ENCODE measurements around the gene TSEN34.

The TSEN34 gene

GRCh38 chr19:54191011-54191810, at the start of gene TSEN34:
TSS of gene TSEN34 (plus strand) at chr19:54191308. CDS start at chr19:54191365, 57 bp downstream.
- peak; percentile 31 to 89 for DNase-seq

- no peak for DNase-seq
Measured at GRCh38 chr19:54141356-54141755, 49.8 kb upstream of the TSEN34 start.

- no peak for DNase-seq
Measured at GRCh38 chr19:54142166-54142780, 48.8 kb upstream of the TSEN34 start.

GRCh38 chr19:54145541-54146158, 45.5 kb upstream of the TSEN34 start:
- DNase-seq = no peak

GRCh38 chr19:54147676-54148075, 43.4 kb upstream of the TSEN34 start:
- DNase-seq = no peak

- DNase-seq = no peak
Measured at GRCh38 chr19:54148158-54148557, 43.0 kb upstream of the TSEN34 start.

- DNase-seq = no peak
Measured at GRCh38 chr19:54149021-54149812, 41.9 kb upstream of the TSEN34 start.

- no peak for DNase-seq
Measured at GRCh38 chr19:54151362-54152035, 39.6 kb upstream of the TSEN34 start.

GRCh38 chr19:54152267-54152666, 38.8 kb upstream of the TSEN34 start:
- no peak for DNase-seq

- no peak for DNase-seq
Measured at GRCh38 chr19:54152878-54153524, 38.1 kb upstream of the TSEN34 start.

GRCh38 chr19:54153731-54154326, 37.3 kb upstream of the TSEN34 start:
- DNase-seq = no peak

GRCh38 chr19:54154603-54155345, 36.3 kb upstream of the TSEN34 start:
- no peak for DNase-seq

GRCh38 chr19:54155694-54156093, 35.4 kb upstream of the TSEN34 start:
- DNase-seq = no peak

GRCh38 chr19:54156490-54156889, 34.6 kb upstream of the TSEN34 start:
- no peak for DNase-seq

GRCh38 chr19:54156953-54157352, 34.2 kb upstream of the TSEN34 start:
- DNase-seq = no peak

- peak in 1 of 2 donors; percentile 30 for DNase-seq
Measured at GRCh38 chr19:54158812-54159351, 32.2 kb upstream of the TSEN34 start.

- DNase-seq = peak; percentile 98 to 100
Measured at GRCh38 chr19:54159352-54160181, 31.5 kb upstream of the TSEN34 start, which contains the start of gene LENG1. TSS of gene LENG1 (minus strand) at chr19:54159721. CDS start at chr19:54159695, 26 bp downstream.

GRCh38 chr19:54160182-54160811, 30.8 kb upstream of the TSEN34 start:
- no peak for DNase-seq

- DNase-seq = no peak
Measured at GRCh38 chr19:54160854-54161253, 30.3 kb upstream of the TSEN34 start.

All from activated CD4-positive, alpha-beta T cell treated with anti-CD3 and anti-CD28 coated beads for 4 hours (primary cell).